C4-2B (cell line): ENCODE measurements around the gene MARF1.

Experiments
- H3K27ac ChIP-seq: fragments of 450-650 bp; 2 replicates; pipeline ENCODE4 v1.5.1; 2017
- CTCF ChIP-seq: fragments of 450-650 bp; conservative IDR thresholded peaks from 2 replicates; pipeline ENCODE4 v1.5.1; 2017; ENCODE audit warnings: mild to moderate bottlenecking
- ZFX ChIP-seq: fragments of 450-650 bp; IDR thresholded peaks from 2 replicates; pipeline ENCODE4 v1.6.1; 2017

Gene MARF1

GRCh38 chr16:15635926-15636325 is 7.0 kb downstream of the MARF1 start:
- no peak overlapping the region for H3K27ac ChIP-seq
- TF ChIP-seq CTCF: no peak
- TF ChIP-seq ZFX: no peak

GRCh38 chr16:15631730-15632409 is 11.1 kb downstream of the MARF1 start:
- H3K27ac ChIP-seq: no peak overlapping the region
- TF ChIP-seq ZFX: no peak
- no peak for TF ChIP-seq CTCF

DNA sequence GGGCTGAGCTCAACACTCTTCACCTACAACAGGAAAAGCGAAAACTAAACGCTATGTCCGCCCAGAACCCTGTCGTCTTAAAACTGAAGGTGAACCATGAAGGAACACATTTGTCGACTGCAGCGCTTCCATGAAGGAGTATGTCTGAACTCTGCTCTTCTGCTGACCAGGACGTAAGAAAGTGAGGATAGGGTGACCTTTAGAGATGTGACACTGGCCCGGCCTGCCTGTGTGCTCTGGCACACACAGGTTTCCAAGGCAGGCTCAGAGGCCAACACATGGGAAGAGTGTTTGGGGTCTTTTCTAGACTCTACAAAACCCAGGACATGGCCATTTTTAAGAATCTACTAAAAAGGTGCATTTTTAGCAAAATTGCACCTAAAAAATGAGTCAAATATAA is 21.1 kb downstream of the MARF1 start:
- TF ChIP-seq CTCF (no peak), ZFX (no peak)
- no peak overlapping the region for H3K27ac ChIP-seq

GRCh38 chr16:15621456-15621855 is 21.5 kb downstream of the MARF1 start:
- no peak overlapping the region for H3K27ac ChIP-seq
- TF ChIP-seq CTCF: no peak
- no peak for TF ChIP-seq ZFX

- TF ChIP-seq ZFX (no peak), CTCF (no peak)
- no peak overlapping the region for H3K27ac ChIP-seq
Measured at GRCh38 chr16:15620611-15621195, 22.3 kb downstream of the MARF1 start.

DNA sequence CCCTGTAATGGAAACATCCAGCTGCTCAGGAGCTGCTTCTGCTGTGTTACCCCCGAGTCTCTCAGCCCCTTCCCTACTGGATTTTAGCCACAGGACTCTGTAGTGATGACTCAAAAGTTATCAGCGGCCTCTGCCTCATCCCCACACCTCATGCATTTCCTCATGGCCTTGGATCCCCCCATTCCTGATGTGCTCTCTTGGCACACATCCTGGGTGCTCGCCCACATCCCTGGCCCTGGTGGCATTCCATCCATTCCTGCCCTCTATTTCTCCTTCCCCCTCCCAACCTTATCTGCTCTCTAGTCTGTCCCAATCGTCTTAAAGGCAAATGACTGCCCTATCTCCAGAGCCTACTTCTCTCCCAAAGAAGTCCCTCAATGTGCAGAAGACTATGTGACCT is 24.6 kb downstream of the MARF1 start:
- TF ChIP-seq CTCF: no peak
- TF ChIP-seq ZFX: no peak
- no peak overlapping the region for H3K27ac ChIP-seq

DNA sequence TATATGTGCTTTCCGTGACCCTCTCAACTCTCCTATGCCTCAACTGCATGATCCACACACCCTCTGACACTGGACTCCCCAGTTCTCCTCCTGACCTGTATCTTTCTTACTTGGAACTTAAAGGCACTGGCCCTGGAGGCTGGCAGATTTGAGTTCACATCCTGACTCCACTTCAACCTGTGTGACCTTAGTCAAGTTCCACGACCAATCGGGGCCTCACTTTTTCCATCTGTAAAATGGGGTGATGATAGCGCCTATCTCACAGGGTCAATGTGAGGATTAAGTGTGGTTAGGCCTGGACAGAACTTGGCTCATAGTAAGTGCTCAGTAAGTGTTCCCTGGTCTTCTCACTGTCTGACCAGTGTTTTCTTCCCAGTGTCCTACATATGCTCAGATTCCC is 25.1 kb downstream of the MARF1 start:
- H3K27ac ChIP-seq: no peak overlapping the region
- TF ChIP-seq CTCF (no peak), ZFX (no peak)
